GM18502 (cell line): ENCODE measurements around the gene MAPK9.
"Not testable (repeated sequence)": the region's sequence is repeated elsewhere in the genome, so short reads cannot be mapped to it uniquely, and the experiment has no call there.

ENCODE experiments used
- ATAC-seq: cut with Tn5 transposase; IDR thresholded peaks from one replicate; pipeline ENCODE4 v1.9.1; 2021; ENCODE audit warnings: mild to moderate bottlenecking; ENCODE audit not compliant: unreplicated experiment, poor library complexity

MAPK9 gene

DNA sequence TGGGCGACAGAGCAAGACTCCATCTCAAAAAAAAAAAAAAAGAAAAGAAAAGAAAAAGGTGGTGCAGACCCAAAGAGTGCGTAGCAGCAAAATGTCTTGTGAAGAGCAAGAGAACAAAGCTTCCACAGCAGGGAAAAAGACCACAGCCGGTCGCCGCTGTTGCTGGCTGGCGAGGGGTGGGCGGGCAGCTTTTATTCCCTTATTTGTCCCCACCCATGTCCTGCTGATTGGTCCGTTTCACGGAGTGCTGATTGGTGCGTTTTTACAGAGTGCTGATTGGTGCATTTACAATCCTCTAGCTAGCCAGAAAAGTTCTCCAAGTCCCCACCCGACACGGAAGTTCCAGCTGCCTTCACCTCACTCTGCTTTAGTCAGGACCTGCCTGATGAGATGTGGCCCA lies 81.8 kb downstream of the MAPK9 start:
- ATAC-seq, result not testable (repeated sequence)

DNA sequence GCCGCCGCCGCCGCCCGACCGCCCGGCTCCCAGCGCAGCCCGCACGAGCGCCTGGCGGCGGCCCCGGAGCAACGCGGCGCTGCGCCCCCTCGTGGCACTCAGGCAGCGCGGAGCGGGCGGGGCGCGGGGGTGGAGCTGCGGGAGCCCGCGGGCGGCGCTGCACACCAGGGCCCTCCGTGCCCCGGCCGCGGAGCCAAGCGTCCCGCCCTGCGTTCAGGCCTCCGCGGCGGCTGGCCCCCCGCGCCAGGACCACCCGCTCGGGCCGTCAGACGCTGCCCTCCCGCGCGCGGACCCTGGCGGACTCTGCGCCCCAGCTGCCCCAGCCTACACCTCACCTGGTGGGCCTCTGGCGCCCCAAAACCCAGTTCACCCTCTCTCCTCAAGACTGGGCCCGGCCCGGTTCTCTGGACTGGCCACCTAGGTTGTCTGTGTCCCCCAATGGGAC lies 82.7 kb downstream of the MAPK9 start, which contains the start of gene RASGEF1C:
Gene RASGEF1C (minus strand): TSS at position 75 of the 445 bp plus-strand sequence. CDS start 71,159 bp downstream, outside the sequence.
- ATAC-seq, result peak; percentile 70

DNA sequence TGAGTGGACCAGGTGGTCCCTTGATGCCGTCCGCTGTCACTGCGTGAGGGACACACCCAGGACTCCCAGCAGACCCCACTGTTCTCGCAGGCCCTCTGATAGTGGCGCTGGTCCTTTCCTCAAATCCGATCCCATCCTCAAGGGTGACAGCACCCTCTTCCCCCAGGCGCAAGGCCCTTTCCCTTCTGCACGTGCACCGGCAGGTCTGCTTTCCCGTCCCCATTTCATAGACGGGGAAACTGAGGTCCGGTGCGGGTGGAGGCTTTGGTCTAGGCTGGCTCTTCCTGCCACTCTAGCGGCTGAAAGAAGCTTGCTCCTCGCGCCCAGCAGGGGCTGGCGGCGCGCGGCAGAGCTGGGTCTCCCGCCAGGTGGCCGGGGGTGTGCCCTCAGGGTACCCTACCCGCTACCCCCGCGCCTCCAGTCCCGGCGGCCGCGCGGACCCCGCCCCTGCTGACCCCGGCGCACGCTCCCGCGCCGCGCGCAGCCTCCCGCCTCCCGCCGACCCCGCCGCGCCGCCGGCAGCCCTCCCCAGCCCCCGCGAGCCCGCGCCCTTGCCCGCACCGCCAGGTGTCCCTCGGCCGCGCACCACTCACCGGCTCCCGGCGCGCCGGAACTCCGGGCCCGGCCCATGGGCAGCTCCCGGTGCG lies 83.3 kb downstream of the MAPK9 start:
- peak; percentile 14 for ATAC-seq

DNA sequence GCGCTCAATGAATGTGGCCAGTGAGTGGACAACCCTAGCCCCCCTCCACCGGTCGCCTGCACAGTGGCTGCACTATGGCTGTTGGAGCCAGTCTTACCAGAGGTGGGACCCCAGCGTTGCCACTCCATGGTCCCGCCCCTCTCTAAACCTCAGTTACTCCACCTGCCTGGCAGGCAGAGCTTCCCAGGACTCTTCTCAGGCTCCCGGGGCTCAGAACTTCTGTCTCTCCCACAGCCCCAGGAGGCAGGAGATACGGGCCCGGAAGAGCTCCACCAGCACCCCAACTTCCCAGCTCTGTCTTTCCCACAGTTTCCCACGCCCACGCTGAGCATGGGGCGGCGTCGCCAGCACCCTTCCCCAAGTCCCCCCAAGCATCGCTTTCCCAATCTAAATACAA lies 83.8 kb downstream of the MAPK9 start:
- no peak for ATAC-seq

DNA sequence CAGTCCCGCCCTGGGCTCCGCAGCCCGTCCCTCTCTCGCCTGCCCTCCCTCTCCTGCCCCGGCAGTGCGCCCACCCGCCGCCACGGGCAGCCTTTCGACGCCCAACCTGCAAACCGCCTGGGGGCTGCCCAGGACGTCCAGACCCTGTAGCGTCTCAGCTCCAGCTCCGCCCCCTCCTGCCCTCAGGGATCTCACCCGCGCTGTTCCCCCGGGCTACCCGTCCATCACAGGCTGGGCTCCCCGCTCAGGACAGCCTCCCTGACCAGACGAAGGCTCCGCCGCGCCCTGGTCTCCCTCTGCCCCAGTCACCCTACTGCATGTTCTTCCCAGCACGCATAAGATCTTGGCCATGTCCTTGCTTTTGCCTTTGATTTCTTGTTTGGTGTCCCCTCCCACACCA lies 84.3 kb downstream of the MAPK9 start:
- no peak for ATAC-seq

DNA sequence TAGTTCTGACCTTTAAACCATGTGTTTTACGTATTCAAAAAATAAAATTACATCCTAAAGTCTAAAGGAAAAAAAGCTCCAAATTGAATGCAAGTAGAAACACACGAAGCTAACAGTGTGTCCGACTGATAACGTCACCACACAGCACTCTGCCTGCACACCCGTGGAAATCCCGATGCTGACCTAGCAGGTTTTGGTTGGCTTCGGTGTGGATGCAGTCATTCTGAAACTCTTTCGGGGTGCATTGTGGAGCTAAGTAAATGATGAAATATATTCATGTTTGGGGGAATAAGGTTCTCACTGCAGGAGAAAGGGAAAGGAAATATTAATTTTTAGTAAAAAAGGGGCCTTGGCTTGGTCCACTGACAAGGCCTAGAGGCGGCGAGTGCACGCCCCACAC lies 84.9 kb downstream of the MAPK9 start:
- ATAC-seq, result no peak

DNA sequence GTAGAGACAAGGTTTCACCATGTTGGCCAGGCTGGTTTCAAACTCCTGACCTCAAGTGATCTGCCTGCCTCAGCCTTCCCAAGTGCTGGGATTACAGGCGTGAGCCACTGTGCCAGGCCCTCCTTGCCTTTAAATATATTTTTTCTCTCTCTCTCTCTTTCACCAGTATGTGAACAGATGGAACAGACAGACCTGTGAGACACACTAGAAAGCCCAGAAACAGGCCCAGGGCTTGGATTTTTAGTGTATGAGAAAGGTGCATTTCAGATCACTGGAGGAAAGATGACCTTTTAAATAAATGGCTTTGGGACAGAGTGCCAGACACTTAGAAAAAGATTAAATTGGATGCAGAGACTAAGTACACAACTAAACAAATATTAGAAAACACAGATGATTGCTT lies 86.0 kb downstream of the MAPK9 start:
- no peak for ATAC-seq

DNA sequence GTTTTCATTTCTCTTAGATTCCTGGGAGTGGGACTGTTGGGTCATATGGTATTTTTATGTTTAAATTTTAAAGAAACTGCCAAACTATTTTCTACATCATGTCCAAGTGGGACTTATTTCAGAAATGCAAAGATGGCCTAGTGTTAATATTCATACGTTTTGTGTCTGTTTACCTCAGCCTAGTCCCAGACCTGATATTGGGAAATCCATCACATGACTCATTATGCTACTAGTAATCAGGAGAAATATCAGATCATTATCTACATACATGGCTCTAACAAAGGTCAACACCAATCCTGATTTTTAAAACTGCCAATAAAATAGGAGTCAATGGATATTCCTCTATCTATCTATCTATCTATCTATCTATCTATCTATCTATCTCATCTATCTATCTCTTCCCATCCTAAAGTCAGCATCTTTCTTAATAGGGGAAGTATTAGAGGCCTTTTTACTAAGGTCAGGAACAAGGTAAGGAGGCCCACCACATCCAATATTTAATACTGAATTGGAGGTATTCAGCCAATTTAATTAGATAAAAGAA lies 87.5 kb downstream of the MAPK9 start:
- no peak for ATAC-seq

DNA sequence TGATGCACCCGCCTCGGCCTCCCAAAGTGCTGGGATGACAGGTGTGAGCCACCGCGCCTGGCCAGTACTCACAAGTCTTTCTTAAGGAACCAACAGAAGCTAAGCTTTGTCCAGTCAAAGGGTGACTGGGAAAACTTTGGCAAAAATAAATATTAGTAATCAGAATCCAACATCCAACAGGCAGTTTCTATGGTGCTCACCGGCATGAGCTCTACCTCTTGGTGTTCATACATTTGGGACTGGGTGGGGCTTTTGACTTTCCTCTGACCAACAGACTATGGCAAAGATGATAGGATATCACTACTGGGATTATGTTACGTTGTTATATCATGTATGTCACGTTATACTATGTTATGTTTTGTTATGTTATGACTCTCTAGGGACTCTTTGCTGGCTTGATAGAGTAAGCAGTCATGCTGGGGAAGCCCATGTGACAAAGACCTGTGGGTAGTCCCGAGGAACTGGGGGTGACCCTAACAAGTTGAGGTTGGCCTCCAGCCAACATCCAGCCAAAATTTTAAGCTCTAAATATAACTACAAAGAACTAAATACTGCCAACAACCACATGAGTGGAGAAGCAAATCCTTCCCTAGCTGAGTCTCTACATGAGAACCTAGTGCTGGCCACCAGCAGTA lies 88.8 kb downstream of the MAPK9 start:
- no peak for ATAC-seq

DNA sequence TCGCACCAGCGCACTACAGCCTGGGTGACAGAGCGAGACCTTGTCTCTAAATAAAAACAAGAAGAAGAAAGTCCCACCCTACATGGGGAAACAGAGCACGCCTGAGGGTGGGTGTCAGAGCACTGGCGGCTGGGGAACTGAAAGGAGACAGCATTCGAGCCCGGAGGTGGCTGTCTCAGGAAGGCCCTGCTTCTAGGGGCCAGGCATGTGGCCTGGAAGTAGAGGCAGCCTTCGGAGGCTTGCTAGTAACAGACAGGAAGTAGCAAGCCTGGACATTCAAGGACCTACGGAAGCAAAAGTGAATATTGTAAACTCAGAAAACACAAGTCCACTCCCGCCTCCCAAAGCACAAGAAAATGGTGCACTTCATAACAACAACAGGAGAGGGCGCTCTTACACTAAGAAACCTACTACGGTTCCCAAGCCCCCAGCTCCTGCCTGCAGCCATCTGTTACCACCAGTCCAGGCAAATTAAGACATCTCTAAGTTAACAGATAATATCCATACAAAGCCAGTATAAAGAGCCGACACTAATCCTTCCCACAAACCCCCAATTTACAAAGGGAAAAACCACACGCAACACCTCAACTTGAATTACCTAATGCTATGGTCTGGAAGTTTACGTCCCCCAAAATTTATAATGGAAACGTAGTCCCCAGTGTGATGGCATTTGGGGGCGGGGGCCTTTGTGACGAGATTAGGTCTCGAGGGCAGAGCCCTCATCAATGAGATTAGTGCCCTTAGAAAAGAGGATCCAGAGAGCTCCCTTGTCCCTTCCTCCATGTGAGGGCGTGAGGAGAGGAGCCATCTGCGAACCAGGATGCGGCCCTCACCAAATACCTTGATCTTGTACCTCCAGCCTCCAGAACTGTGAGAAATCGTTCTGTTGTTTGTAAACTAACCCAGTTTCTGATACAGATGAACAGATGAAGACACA lies 90.6 kb downstream of the MAPK9 start:
- ATAC-seq, result no peak

DNA sequence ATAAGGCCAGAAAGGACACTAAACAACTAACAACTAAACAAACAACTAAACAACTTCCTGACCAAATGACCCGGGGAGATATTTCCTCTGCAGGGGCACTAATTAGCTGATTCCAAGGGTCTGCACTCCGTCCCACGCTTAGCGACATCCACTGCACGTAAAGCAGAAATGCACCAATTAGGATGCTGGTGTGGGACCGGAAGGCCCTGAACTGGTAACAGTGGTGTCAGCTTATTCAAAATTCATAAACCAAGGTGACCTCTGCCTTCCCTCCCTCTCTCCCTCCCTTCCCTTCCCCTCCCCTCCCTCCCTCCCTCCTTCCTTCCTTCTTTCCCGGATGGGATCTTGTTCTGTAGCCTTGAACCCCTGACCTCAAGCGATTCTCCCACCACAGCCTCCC lies 92.5 kb downstream of the MAPK9 start:
- ATAC-seq, result no peak

DNA sequence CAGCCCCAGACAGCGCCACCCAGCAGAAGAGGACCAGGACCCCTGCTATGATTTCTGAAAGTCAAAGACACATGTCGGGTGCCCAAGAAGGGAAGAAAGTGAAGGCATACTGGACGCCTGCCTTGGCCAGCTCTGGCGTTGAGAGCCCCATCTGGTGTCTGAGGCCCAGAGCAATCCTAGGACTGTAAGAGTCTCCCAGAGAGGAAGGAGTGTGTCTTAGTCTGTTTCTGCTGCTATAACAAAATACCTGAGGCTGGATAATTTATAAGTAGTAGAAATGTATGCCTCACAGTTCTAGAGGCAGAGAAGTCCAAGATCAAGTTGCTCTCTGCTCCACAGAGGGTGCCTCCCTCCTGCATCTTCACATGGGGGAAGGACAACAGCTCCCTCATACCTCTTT lies 93.7 kb downstream of the MAPK9 start:
- no peak for ATAC-seq

DNA sequence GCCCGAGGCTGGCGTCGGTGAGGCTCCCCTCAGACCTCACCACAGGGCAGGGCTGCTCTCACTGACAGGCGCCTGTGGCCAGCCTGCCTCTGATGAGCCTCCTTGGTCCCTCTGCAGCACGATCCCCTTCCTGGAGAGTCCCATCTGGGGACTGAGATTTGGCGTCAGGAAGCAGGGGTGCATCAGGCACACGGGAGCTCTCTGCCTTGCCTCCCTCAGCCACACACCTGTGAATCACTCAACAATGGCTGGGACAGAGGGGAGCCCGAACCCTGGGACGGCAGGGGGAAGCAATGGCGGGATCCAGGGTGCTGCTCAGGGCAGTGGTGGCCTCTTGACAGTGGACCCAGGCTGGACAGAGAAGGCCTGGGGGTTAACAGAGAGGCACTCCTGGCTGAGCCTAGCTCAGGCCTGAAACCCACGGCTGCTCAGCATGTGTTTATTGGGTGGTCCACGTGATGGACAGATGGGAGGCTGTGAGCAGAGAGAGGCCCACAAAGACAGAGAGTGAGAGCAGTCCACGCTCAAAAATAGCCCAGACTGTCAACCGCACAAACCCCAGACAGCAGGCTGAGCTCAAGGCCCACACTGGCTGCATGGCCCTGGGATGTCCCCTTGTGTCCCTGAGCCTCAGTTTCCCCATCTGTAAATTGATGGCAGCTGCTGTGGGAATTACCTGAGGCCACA lies 94.7 kb downstream of the MAPK9 start:
- no peak for ATAC-seq

DNA sequence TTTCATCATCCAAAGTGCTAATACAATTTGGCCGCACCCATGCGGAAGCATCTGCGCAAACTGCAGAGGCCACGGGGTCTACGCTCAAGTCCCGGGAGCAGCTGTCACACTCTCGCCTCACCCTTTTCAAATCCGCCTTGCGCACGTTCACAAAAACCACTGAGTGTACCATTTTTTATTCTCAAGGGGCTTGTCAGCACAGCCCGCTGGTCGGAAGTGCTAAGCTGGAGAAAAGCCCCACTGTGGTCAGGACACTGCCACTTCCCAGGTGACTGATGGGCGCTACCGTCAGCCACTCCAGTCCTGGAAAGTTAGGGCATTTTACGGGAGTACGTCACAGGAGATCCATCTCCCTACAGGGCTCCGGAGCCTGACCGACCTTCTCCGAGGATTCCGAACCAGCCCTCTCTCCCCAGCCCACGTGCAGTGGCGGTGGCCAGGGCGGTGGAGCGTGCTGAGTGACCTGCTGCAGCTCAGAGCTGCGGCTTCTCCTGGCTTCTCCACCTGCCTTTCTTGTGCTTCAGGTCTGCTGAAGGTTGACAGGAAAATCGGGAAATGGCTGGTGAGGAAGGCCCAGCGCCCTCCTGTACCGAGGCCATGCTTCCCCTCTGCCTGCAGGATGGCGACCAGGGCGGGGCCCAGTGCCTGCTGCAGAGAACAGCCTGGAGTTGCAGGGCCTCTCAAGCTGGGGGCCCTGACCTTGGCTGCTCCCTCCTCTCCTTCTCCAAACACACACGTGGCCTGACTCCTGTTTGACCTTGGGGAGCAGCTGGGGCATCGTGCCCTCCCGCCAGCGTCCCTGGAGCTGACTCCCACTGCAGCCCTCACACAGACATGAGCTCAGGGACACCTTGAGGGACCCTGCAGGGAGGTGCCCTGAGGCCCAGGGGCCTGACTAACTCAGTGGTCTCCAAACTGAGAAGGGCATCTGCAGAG lies 97.2 kb downstream of the MAPK9 start:
- no peak for ATAC-seq

DNA sequence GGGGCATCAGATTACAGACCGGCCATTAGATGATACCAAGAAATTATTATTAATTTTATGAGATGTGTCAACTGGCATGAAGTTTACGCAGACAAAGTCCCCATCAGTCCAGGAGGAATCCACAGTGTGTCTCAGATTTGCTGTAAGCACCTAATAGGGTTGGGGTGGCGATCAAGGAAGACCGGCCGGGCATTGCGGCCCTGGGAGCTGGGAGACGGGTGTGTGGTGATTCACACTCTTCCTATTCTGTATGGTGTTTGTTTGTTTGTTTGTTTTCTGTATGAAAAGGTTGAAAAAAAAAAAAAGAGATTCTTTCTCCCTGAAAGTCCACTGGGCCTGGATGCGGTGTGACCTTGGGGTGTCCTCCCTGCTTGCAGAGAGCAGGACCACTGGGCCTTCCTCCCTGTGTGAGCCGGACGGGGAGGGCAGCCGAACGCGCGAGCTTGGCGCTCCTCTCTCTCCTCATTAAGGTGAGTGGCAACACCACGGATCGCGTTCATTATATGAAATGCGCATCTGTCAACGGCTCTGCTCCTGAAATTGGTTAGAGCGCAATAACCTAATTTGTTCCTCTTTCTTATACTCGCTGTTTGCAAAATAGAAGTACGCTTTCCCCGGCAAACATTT lies 98.0 kb downstream of the MAPK9 start:
- no peak for ATAC-seq

DNA sequence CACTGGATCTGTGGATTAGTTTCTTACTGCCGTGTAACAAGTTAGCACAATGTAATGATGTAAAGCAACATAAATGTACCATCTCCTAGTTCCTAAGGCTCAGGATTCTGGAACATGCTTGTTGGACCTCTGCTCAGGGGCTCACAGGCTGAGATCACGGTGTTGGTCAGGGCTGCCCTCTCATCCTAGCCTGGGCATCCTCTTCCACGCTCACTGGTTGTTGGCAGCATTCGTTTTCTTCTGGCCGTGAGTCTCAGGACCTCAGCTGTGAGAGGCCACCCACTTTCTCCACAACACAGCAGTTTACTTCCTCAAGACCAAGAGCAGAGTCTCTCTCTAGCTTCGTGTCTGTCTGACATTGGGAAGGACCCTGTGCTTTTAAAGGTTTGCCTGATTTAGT lies 100.2 kb downstream of the MAPK9 start:
- no peak for ATAC-seq

DNA sequence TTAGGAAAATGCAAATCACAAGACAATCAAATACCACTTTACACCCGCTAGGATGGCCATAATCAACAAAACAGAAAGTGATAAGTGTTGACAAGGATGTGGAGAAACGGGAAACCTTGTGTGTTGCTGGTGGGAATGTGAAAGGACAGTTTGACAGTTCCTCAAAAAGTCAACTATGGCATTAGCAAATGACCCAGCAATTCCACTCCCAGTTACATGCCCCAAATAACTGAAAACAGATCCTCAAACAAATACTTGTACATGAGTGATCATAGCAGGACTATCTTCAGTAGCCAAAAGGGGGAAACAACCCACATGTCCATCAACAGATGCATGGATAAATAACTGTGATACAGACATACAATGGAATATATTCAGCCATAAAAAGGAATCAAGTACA lies 104.1 kb downstream of the MAPK9 start:
- no peak for ATAC-seq
